ENCODE data around the gene PAQR4. TPM values are rescaled to one million over a fixed set of nuclear protein-coding genes. Genes with fewer than 3 reads are reported as not detected.

The PAQR4 gene
- total and polyA plus RNA-seq, 2 of the 13 experiments (the other 11 are each of a cell fraction or from before 2014, with no cell fraction given): 15.9 to 24.8 TPM

DNA sequence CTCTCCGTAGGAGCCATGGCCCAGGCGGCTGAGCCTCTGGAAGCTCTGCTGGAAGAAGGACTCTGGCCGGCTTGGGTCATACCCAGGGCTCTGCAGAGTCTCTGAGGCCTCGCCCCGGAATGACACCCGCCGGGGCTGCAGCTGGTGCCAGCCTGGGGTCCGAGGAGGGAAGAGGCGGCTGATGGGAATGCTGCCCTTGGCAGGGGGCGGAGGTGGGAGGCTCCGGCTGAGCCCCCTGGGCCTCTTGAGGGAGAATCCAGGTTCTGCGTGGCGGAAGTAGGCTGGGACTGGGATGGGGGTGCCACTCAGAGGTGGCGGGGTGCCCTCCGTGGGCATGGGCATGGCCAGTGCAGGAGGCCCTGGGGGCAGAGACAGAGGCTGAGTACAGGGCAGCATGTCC is 7.5 kb downstream of the PAQR4 start:
- Histone ChIP-seq H4K20me1 (ENCODE audit: insufficient read depth, low read length) (no peaks in the 10 kb centered on the region), H3K4me1 (ENCODE audit: insufficient read depth, low read length) (peaks cover 10% of the 10 kb centered on the region), H3K36me3 (replicated peaks in 1 of 2; ENCODE audit: control insufficient read depth in 1 of 2, insufficient read depth in 2 of 2, low read length in 2 of 2) (peaks cover 2 to 18% of the 10 kb centered on the region in 2 experiments; a peak in 3 of 5 replicates), H3K79me2 (ENCODE audit: insufficient read depth, low read length) (peaks cover 8% of the 10 kb centered on the region), H3K27me3 (ENCODE audit: control insufficient read depth in 1 of 2, insufficient read depth in 2 of 2, low read length in 2 of 2) (no peaks in the 10 kb centered on the region), H3K4me3 (replicated peaks in 1 of 3; ENCODE audit: insufficient read depth in 1 of 3, low read depth in 2 of 3, low read length in 3 of 3) (no peak overlapping the region), H3K9ac (ENCODE audit: insufficient read depth, low read depth, low read length) (no peak overlapping the region), H3K9me3 (ENCODE audit: low read length) (no peaks in the 10 kb centered on the region), H3K27ac (ENCODE audit: extremely low read length, insufficient read depth, low read length) (no peak overlapping the region), H2AFZ (ENCODE audit: low read length) (no peak overlapping the region), H3K4me2 (ENCODE audit: low read depth, low read length) (no peak overlapping the region)
- 98% methylated on average over 15 of the region's 15 CpGs for WGBS (ENCODE audit: low lambda C conversion rate)
- in situ Hi-C loops (cut with HindIII; ENCODE audit: extremely low pct_ligation_motif_present, low pct_unique_long_range_greater_than_20kb): no loop called here
- FAIRE-seq (no peak), ATAC-seq (no peak), DNase-seq (ENCODE audit: low spot score) (no peak)
- intact Hi-C loops (cut with micrococcal nuclease; ENCODE audit: unreplicated experiment): no loop called here
- no TSS peak for BruUV-seq (replicated peaks)
- ChIA-PET CTCF (ENCODE audit: low intra/inter-chr PET ratio, low total read pairs) (no interaction called here), POLR2A (no interaction called here)
- TF ChIP-seq ATF6 (CRISPR knock-in tag; conservative IDR thresholded peaks at IDR 0.05) (no peak), AGO2 (optimal IDR thresholded peaks at IDR 0.05; ENCODE audit: low read depth, low read length) (peak; percentile 24), PBX3 (CRISPR knock-in tag; IDR thresholded peaks at IDR 0.05; ENCODE audit: borderline replicate concordance) (no peak), PAX8 (CRISPR knock-in tag; IDR thresholded peaks at IDR 0.05; ENCODE audit: borderline replicate concordance) (no peak), ZFX (CRISPR knock-in tag; IDR thresholded peaks at IDR 0.05; ENCODE audit: low read depth) (no peak), HNRNPL (IDR thresholded peaks at IDR 0.05; ENCODE audit: low read depth, low read length) (0 out of 2 replicates have a peak, but pooled peaks have one; percentile 49), ZNF121 (CRISPR knock-in tag; IDR thresholded peaks at IDR 0.05) (no peak), EEA1 (CRISPR knock-in tag; IDR thresholded peaks at IDR 0.05; ENCODE audit: borderline replicate concordance) (no peak), ZNF558 (CRISPR knock-in tag; IDR thresholded peaks at IDR 0.05; ENCODE audit: borderline replicate concordance) (no peak), PHB2 (IDR thresholded peaks at IDR 0.05; ENCODE audit: partially characterized antibody) (no peak)
